GM12878 (cell line): ENCODE results near the gene INSL3. TPM values are rescaled to one million over a fixed set of nuclear protein-coding genes. Genes with fewer than 3 reads are reported as not detected.

ENCODE experiments used
- ATAC-seq: fragments of 200-7000 bp; cut with Tn5 transposase; 3 replicates; pipeline ENCODE4 v1.9.1; 2020; ENCODE audit warnings: mild to moderate bottlenecking, moderate library complexity
- BruUV-seq: library from RNA; stranded (reverse); fragments of 400-500 nt; replicated peaks from 2 replicates; lab custom pipeline; 2021; lab: Mats Ljungman, UMichigan
- CTCF ChIA-PET: fragments of 300-600 bp; sonication (Branson Sonifier 250); formaldehyde crosslinking; extraction: SDS; loops from one replicate; lab custom pipeline; 2021; ENCODE audit warnings: inconsistent platforms; lab: Yijun Ruan, JAX
- POLR2A ChIA-PET: fragments of 350-600 bp; formaldehyde crosslinking; extraction: SDS; loops from one replicate; lab custom pipeline; 2021; ENCODE audit warnings: inconsistent platforms; lab: Charles Lee
- RAD21 ChIA-PET: fragments of 300-600 bp; sonication (Branson Sonifier 250); formaldehyde crosslinking; loops from one replicate; lab custom pipeline; 2023; ENCODE audit warnings: antibody characterized with exemption; ENCODE audit not compliant: unreplicated experiment; lab: Charles Lee
- SMC1A ChIA-PET: fragments of 300-600 bp; sonication (Branson Sonifier 250); formaldehyde crosslinking; loops from one replicate; lab custom pipeline; 2023; ENCODE audit not compliant: unreplicated experiment, uncharacterized antibody; lab: Charles Lee
- DNase-seq: peaks from one replicate; pipeline ENCODE4 v3.0.0-alpha.2; 2011; ENCODE audit warnings: low read depth, low spot score
- FAIRE-seq: peaks from 3 replicates; lab custom pipeline; 2011; peaks lifted over from hg19 to GRCh38; lab: Jason Lieb, UNC
- H2AFZ ChIP-seq: 2 replicates; pipeline ENCODE4 v1.6.0; 2011; ENCODE audit warnings: low read depth, low read length, control low read depth; ENCODE audit not compliant: control insufficient read depth
- H3K27ac ChIP-seq: 2 replicates; pipeline ENCODE4 v1.5.1; 2011; ENCODE audit warnings: control low read depth; ENCODE audit not compliant: control insufficient read depth, insufficient read depth
- H3K27me3 ChIP-seq, 2 experiments: replicated peaks in 1 of 2; 2 replicates each; pipeline versions ENCODE4 v1.6.0 to v1.6.1; 2011; ENCODE audit warnings: low read length in 1 of 2; ENCODE audit not compliant: control insufficient read depth in 2 of 2, insufficient read depth in 2 of 2
- H3K36me3 ChIP-seq, 2 experiments: 2 replicates each; pipeline ENCODE4 v1.5.1; 2011; ENCODE audit warnings: low read length in 1 of 2; ENCODE audit not compliant: control insufficient read depth in 2 of 2, insufficient read depth in 2 of 2
- H3K4me1 ChIP-seq: 2 replicates; pipeline ENCODE4 v1.6.1; 2011; ENCODE audit warnings: mild to moderate bottlenecking, low read length, moderate library complexity, mixed read lengths; ENCODE audit not compliant: control insufficient read depth, insufficient read depth
- H3K4me2 ChIP-seq: 2 replicates; pipeline ENCODE4 v1.6.0; 2011; ENCODE audit warnings: control low read depth; ENCODE audit not compliant: control insufficient read depth, insufficient read depth
- H3K4me3 ChIP-seq: fragments of 200-600 bp; sonication (generic); 2 replicates; pipeline ENCODE4 v1.5.1; 2016
- H3K79me2 ChIP-seq: 2 replicates; pipeline ENCODE4 v1.6.0; 2011; ENCODE audit warnings: low read length; ENCODE audit not compliant: control insufficient read depth, insufficient read depth
- H3K9ac ChIP-seq: 2 replicates; pipeline ENCODE4 v1.8.0; 2011; ENCODE audit warnings: low read length, control low read depth, mixed read lengths; ENCODE audit not compliant: control insufficient read depth, insufficient read depth
- H3K9me3 ChIP-seq: replicated peaks from 3 replicates; pipeline ENCODE4 v1.5.1; 2011; ENCODE audit warnings: mild to moderate bottlenecking, low read length; ENCODE audit not compliant: control insufficient read depth, insufficient read depth
- H4K20me1 ChIP-seq: 2 replicates; pipeline ENCODE4 v1.6.0; 2011; ENCODE audit not compliant: control insufficient read depth, insufficient read depth
- ASH2L ChIP-seq: fragments of 300-600, 200-600 bp; sonication (generic); IDR thresholded peaks from 2 replicates; pipeline ENCODE4 v1.6.1; 2017; ENCODE audit warnings: low read depth, mild to moderate bottlenecking, borderline replicate concordance
- BCLAF1 ChIP-seq: fragments of 450-650 bp; IDR thresholded peaks from 2 replicates; pipeline ENCODE4 v1.6.1; 2017; ENCODE audit warnings: antibody characterized with exemption, mild to moderate bottlenecking, moderate library complexity
- DPF2 ChIP-seq: fragments of 450-650 bp; IDR thresholded peaks from 2 replicates; pipeline ENCODE4 v1.6.1; 2017; ENCODE audit warnings: mild to moderate bottlenecking
- POLR2AphosphoS5 ChIP-seq: IDR thresholded peaks from 2 replicates; pipeline ENCODE4 v1.6.1; 2011; ENCODE audit warnings: mild to moderate bottlenecking, low read length, inconsistent platforms
- RUNX3 ChIP-seq: IDR thresholded peaks from 2 replicates; pipeline ENCODE4 v1.6.1; 2012; ENCODE audit warnings: low read length, inconsistent platforms
- SREBF1 ChIP-seq: IDR thresholded peaks from 2 replicates; pipeline ENCODE4 v1.6.1; 2012; ENCODE audit warnings: mild to moderate bottlenecking, low read length
- ZBED1 ChIP-seq: IDR thresholded peaks from 2 replicates; pipeline ENCODE4 v1.6.1; 2016; ENCODE audit warnings: borderline replicate concordance
- ZNF622 ChIP-seq: fragments of 450-650 bp; IDR thresholded peaks from 2 replicates; pipeline ENCODE4 v1.6.1; 2017; ENCODE audit warnings: mild to moderate bottlenecking, inconsistent platforms
- WGBS: methylation state at CpG from one replicate; pipeline ENCODE4 v1.1.6; 2016; ENCODE audit warnings: low lambda C conversion rate; ENCODE audit not compliant: insufficient replicate concordance, insufficient coverage; ENCODE audit errors: missing lambda C conversion rate; 5-methylcytosine and 5-hydroxymethylcytosine counted together
- in situ Hi-C: fragments of 300-500 bp; cut with MboI; formaldehyde crosslinking; loops from 9 replicates; pipeline ENCODE4 v1.14.3; 2018; ENCODE audit warnings: mixed read lengths
- intact Hi-C: fragments of 100-400 bp; cut with micrococcal nuclease; formaldehyde crosslinking; loops from one replicate; pipeline ENCODE4 v1.14.2; 2022; ENCODE audit not compliant: unreplicated experiment
- polyA plus RNA-seq, 11 experiments: library from polyadenylated mRNA; depleted of rRNA in 4 of 11; unstranded in 6 of 11; stranded (reverse) in 5 of 11; fragments of >200 nt; fragmentation: Nextera tagmentation in 4 of 11; fragmentation: Illumina TruSeq in 1 of 11; extraction: Ambion mirVana in 4 of 11; extraction: Trizol in 1 of 11; gene quantifications; 1 replicate in 1 of 11; 2 replicates in 10 of 11; pipeline versions ENCODE4 v1.2.1 to v1.2.3, GENCODE V29; 2011 to 2016; ENCODE audit warnings: inconsistent platforms in 2 of 11, missing spikeins in 2 of 11, low read depth in 1 of 11
- total RNA-seq, 4 experiments: library from RNA; depleted of rRNA in 3 of 4; stranded (reverse); fragments of >200 nt in 3 of 4; fragmentation: Illumina TruSeq in 1 of 4; extraction: Trizol in 1 of 4; gene quantifications; 2 replicates each; pipeline versions ENCODE4 v1.2.1 to v1.2.3, GENCODE V29; 2013 to 2021

Gene INSL3
- total and polyA plus RNA-seq, 10 of the 15 experiments (the other 5 are each of a cell fraction or from before 2014, with no cell fraction given) = 0.27 to 1.9 (median 0.70) TPM

- RAD21 ChIA-PET = no interaction called here
- H3K36me3 ChIP-seq = no peaks in the 10 kb centered on the region
- H3K4me2 ChIP-seq = no peak within 1 kb of the TSS; the same call in 1 of the 2 replicates
- DNase-seq (no peak), FAIRE-seq (no peak), ATAC-seq (no peak)
- no peaks in the 10 kb centered on the region for H3K4me1 ChIP-seq
- CTCF ChIA-PET = interaction anchor here (0.7 to 1.6 kb wide), 2 partner anchors 61 to 189 kb away, joined by 3 read pairs; no protein-coding TSS in a partner anchor
- peaks cover 3 to 6% of the 10 kb centered on the region in 2 experiments; a peak in 3 of 4 replicates for H3K27me3 ChIP-seq
- no peaks in the 10 kb centered on the region for H4K20me1 ChIP-seq
- no peak within 1 kb of the TSS for H3K4me3 ChIP-seq
- H2AFZ ChIP-seq = no peak within 1 kb of the TSS
- in situ Hi-C loops = no loop called here
- no TSS peak for BruUV-seq
- WGBS = 26% methylated on average over 49 of the region's 50 CpGs
- no peak for TF ChIP-seq ZNF622
- TF ChIP-seq DPF2 = no peak
- TF ChIP-seq SREBF1 = no peak
- no peak for TF ChIP-seq ZBED1
- no peak for TF ChIP-seq ASH2L
- TF ChIP-seq POLR2AphosphoS5 = no peak
- TF ChIP-seq RUNX3 = no peak
- no peak for TF ChIP-seq BCLAF1
- H3K9ac ChIP-seq = no peak within 1 kb of the TSS
- POLR2A ChIA-PET = no interaction called here
- H3K9me3 ChIP-seq = no peaks in the 10 kb centered on the region
- intact Hi-C loops = no loop called here
- SMC1A ChIA-PET = no interaction called here
- H3K27ac ChIP-seq = no peak within 1 kb of the TSS
- H3K79me2 ChIP-seq = no peaks in the 10 kb centered on the region
These were observed 26.4 kb downstream of the INSL3 start, which contains the start of gene B3GNT3 for GRCh38 chr19:17794731-17795494. Gene B3GNT3, plus strand, starts transcription at chr19:17795138. Its CDS starts 12,670 bp downstream, at chr19:17807808.
